OCI-LY7 (cell line): Measurements from ENCODE around the gene GABRG2. TPM values are rescaled to one million over a fixed set of nuclear protein-coding genes. Genes with fewer than 3 reads are reported as not detected.
"Not testable (repeated sequence)": the region's sequence is repeated elsewhere in the genome, so short reads cannot be mapped to it uniquely, and the experiment has no call there.

Source experiments
- BruUV-seq: library from RNA; stranded (reverse); fragments of 400-500 nt; replicated peaks from 2 replicates; lab custom pipeline; 2021; lab: Mats Ljungman, UMichigan
- CTCF ChIA-PET: fragments of 300-600 bp; sonication (Branson Sonifier 250); formaldehyde crosslinking; loops from one replicate; lab custom pipeline; 2022; ENCODE audit warnings: antibody characterized with exemption; ENCODE audit not compliant: unreplicated experiment; lab: Charles Lee
- POLR2A ChIA-PET: fragments of 300-600 bp; sonication (Branson Sonifier 250); formaldehyde crosslinking; loops from one replicate; lab custom pipeline; 2022; ENCODE audit warnings: antibody characterized with exemption; lab: Charles Lee
- DNase-seq: peaks from one replicate; pipeline ENCODE4 v3.0.0-alpha.2; 2015; ENCODE audit warnings: low spot score
- H2AFZ ChIP-seq: fragments of 200-600 bp; sonication (generic), shearing (Covaris generic); 2 replicates; pipeline ENCODE4 v1.6.1; 2014; ENCODE audit warnings: mild to moderate bottlenecking, antibody characterized with exemption, low read length, moderate library complexity
- H3K27ac ChIP-seq: fragments of 200-600 bp; sonication (generic); 2 replicates; pipeline ENCODE4 v1.5.1; 2014; ENCODE audit warnings: mixed run types, low read depth, mild to moderate bottlenecking, moderate library complexity, low read length, inconsistent platforms; ENCODE audit not compliant: poor library complexity, severe bottlenecking
- H3K36me3 ChIP-seq: fragments of 200-600 bp; sonication (generic); 2 replicates; pipeline ENCODE4 v1.6.1; 2014; ENCODE audit warnings: mild to moderate bottlenecking, antibody characterized with exemption, low read length, moderate library complexity, mixed read lengths; ENCODE audit not compliant: insufficient read depth
- H3K4me1 ChIP-seq: fragments of 200-600 bp; sonication (generic); 2 replicates; pipeline ENCODE4 v1.5.1; 2014; ENCODE audit warnings: mild to moderate bottlenecking, low read length; ENCODE audit not compliant: insufficient read depth, poor library complexity, severe bottlenecking
- H3K4me2 ChIP-seq: fragments of 200-600 bp; sonication (generic); 2 replicates; pipeline ENCODE4 v1.6.1; 2014; ENCODE audit warnings: mild to moderate bottlenecking, low read length
- H3K4me3 ChIP-seq: fragments of 200-600 bp; sonication (generic); 2 replicates; pipeline ENCODE4 v1.5.1; 2014; ENCODE audit warnings: mild to moderate bottlenecking, low read depth, low read length; ENCODE audit not compliant: poor library complexity, severe bottlenecking
- H3K79me2 ChIP-seq: fragments of 200-600 bp; sonication (generic); 2 replicates; pipeline ENCODE4 v1.6.1; 2016; ENCODE audit warnings: low read depth, mild to moderate bottlenecking, low read length, moderate library complexity, mixed read lengths; ENCODE audit not compliant: insufficient read depth
- H3K9me2 ChIP-seq: fragments of 200-600 bp; sonication (generic); 2 replicates; pipeline ENCODE4 v1.6.1; 2016; ENCODE audit warnings: mild to moderate bottlenecking, low read length, mixed read lengths; ENCODE audit not compliant: insufficient read depth
- H3K9me3 ChIP-seq: fragments of 200-600 bp; sonication (generic); 2 replicates; pipeline ENCODE4 v1.6.1; 2014; ENCODE audit warnings: mild to moderate bottlenecking, mixed run types, low read length, mixed read lengths
- H4K20me1 ChIP-seq: fragments of 200-600 bp; sonication (generic); 2 replicates; pipeline ENCODE4 v1.6.1; 2014; ENCODE audit warnings: mild to moderate bottlenecking, antibody characterized with exemption, low read length, moderate library complexity, mixed read lengths; ENCODE audit not compliant: insufficient read depth
- EZH2phosphoT487 ChIP-seq: fragments of 200-600 bp; sonication (generic); IDR thresholded peaks from 2 replicates; pipeline ENCODE4 v1.6.1; 2018; ENCODE audit warnings: low read depth, borderline replicate concordance, mild to moderate bottlenecking, mixed run types, antibody characterized with exemption, low read length, moderate library complexity, mixed read lengths
- intact Hi-C: fragments of 100-400 bp; cut with micrococcal nuclease; formaldehyde crosslinking; loops from one replicate; pipeline ENCODE4 v1.10.0; 2022; ENCODE audit not compliant: unreplicated experiment
- total RNA-seq, 2 experiments: library from RNA; depleted of rRNA in 1 of 2; stranded (reverse); fragments of >200 nt in 1 of 2; shearing (Covaris generic) in 1 of 2; gene quantifications; 2 replicates each; pipeline ENCODE4 v1.2.3, GENCODE V29; 2014 to 2022
- TF ChIP-seq, protein P1 (sequence below): fragments of 200-600 bp; sonication (generic); conservative IDR thresholded peaks from 2 replicates; pipeline ENCODE4 v1.5.1; 2014; ENCODE audit warnings: mild to moderate bottlenecking, antibody characterized with exemption, low read length, moderate library complexity, mixed read lengths

Gene GABRG2
- total RNA-seq, 2 experiments from 2014 or later, result 0.03 to 1.2 TPM

DNA sequence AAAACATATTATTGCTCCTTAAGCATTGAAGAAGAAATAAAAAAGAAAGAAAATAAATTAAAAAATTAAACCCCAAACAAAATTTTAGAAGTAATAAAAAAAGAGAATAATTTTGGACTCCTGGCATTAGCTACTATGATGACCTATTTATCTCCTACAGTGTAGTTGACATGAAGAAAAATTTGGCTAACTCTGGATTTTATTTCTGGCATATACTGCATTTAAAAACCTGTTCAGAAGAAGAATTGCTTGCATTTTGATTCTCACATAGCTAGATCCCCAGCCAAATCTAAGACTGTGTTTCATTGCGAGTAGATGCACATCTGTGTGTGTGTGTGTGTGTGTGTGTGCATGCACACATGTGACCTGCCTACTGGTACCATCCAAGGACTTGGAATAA is 30.1 kb upstream of the GABRG2 start:
- TF ChIP-seq, protein P1, sequence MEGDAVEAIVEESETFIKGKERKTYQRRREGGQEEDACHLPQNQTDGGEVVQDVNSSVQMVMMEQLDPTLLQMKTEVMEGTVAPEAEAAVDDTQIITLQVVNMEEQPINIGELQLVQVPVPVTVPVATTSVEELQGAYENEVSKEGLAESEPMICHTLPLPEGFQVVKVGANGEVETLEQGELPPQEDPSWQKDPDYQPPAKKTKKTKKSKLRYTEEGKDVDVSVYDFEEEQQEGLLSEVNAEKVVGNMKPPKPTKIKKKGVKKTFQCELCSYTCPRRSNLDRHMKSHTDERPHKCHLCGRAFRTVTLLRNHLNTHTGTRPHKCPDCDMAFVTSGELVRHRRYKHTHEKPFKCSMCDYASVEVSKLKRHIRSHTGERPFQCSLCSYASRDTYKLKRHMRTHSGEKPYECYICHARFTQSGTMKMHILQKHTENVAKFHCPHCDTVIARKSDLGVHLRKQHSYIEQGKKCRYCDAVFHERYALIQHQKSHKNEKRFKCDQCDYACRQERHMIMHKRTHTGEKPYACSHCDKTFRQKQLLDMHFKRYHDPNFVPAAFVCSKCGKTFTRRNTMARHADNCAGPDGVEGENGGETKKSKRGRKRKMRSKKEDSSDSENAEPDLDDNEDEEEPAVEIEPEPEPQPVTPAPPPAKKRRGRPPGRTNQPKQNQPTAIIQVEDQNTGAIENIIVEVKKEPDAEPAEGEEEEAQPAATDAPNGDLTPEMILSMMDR, result no peak
- TF ChIP-seq EZH2phosphoT487, result no peak
- ChIA-PET POLR2A (interaction anchor here (0.9 kb wide), 1 partner anchor 33 kb away, joined by 4 read pairs; no protein-coding TSS in a partner anchor), CTCF (no interaction called here)
- H3K4me1 ChIP-seq, result no peaks in the 10 kb centered on the region
- H3K79me2 ChIP-seq, result no peaks in the 10 kb centered on the region
- no peaks in the 10 kb centered on the region for H3K9me2 ChIP-seq
- no peak overlapping the region for H3K27ac ChIP-seq
- no peaks in the 10 kb centered on the region for H3K9me3 ChIP-seq
- H2AFZ ChIP-seq, result no peak overlapping the region
- no peak for DNase-seq
- intact Hi-C loops, result no loop called here
- BruUV-seq, result no TSS peak
- no peak overlapping the region for H3K4me3 ChIP-seq
- H4K20me1 ChIP-seq, result no peaks in the 10 kb centered on the region
- H3K4me2 ChIP-seq, result no peak overlapping the region
- no peaks in the 10 kb centered on the region for H3K36me3 ChIP-seq

DNA sequence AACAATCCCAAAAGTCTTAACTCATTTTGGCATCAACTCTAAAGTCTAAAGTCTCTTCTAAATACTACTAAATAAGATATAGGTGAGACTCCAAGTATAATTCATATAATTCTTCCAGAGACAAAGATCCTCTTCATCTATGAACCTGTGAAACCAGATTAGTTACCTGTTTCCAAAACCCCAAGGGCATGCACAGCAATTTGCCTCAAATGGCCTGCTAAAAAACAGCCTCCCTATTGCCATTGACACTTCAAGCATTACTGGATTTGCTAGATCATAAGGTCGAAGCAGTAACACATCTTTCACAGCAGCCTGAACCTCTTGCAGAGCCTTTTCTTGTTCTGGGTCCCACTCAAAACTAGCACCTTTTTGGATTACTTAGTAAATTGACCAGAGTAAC is 20.3 kb upstream of the GABRG2 start:
- Histone ChIP-seq H3K27ac (no peak overlapping the region), H3K4me2 (no peak overlapping the region), H3K36me3 (no peaks in the 10 kb centered on the region), H2AFZ (no peak overlapping the region), H3K4me3 (no peak overlapping the region), H3K9me3 (no peaks in the 10 kb centered on the region), H3K79me2 (no peaks in the 10 kb centered on the region), H3K9me2 (no peaks in the 10 kb centered on the region), H4K20me1 (no peaks in the 10 kb centered on the region), H3K4me1 (no peaks in the 10 kb centered on the region)
- intact Hi-C loops, result loop anchor here (2.0 kb wide), 1 partner anchor 60 kb away; no protein-coding TSS in a partner anchor
- TF ChIP-seq EZH2phosphoT487, result no peak
- TF ChIP-seq, protein P1, result no peak
- no TSS peak for BruUV-seq
- ChIA-PET POLR2A (no interaction called here), CTCF (no interaction called here)
- DNase-seq, result no peak

DNA sequence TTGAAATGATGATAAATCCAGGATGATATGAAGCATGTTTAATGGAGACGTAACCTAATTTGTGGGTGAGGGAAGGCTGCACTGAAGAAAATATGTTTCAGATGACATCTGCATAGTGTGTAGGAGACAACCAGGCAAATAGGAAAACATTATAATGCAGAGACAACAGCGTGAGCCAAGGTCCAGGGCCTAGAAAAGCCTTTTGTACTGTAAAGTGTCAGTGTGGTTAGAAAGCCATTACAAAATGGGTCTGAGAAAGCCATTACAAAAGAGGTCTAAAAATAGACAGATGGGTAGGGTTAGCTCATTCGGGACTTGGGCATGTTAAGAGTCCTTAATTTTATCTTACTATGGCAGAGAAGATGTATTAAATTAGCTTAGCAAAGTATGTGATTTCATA is 14.9 kb upstream of the GABRG2 start:
- BruUV-seq, result no TSS peak
- no peaks in the 10 kb centered on the region for H3K9me3 ChIP-seq
- no peak overlapping the region for H3K4me2 ChIP-seq
- intact Hi-C loops, result no loop called here
- DNase-seq, result no peak
- H2AFZ ChIP-seq, result no peak overlapping the region
- TF ChIP-seq, protein P1, result no peak
- no peaks in the 10 kb centered on the region for H4K20me1 ChIP-seq
- H3K9me2 ChIP-seq, result no peaks in the 10 kb centered on the region
- H3K79me2 ChIP-seq, result no peaks in the 10 kb centered on the region
- no peak overlapping the region for H3K4me3 ChIP-seq
- no peaks in the 10 kb centered on the region for H3K4me1 ChIP-seq
- H3K36me3 ChIP-seq, result no peaks in the 10 kb centered on the region
- H3K27ac ChIP-seq, result no peak overlapping the region
- ChIA-PET POLR2A (no interaction called here), CTCF (no interaction called here)

GRCh38 chr5:162055095-162055494 is 12.5 kb upstream of the GABRG2 start:
- CTCF ChIA-PET, result not testable (repeated sequence)

More at GRCh38 chr5:162055095-162055494, 12.5 kb upstream of the GABRG2 start:
- H4K20me1 ChIP-seq, BruUV-seq, H3K36me3 ChIP-seq, H3K4me3 ChIP-seq, H3K9me3 ChIP-seq, H2AFZ ChIP-seq, POLR2A ChIA-PET, H3K4me2 ChIP-seq, H3K9me2 ChIP-seq, H3K27ac ChIP-seq, H3K79me2 ChIP-seq, H3K4me1 ChIP-seq, intact Hi-C loops, DNase-seq: not testable (repeated sequence)
